ENCODE results near the gene PCNX2. TPM values are rescaled to one million over a fixed set of nuclear protein-coding genes. Genes with fewer than 3 reads are reported as not detected.

Gene PCNX2
- total RNA-seq, 4 donors from 2014 or later = 5.9 to 21.7 (median 10.3) TPM

DNA sequence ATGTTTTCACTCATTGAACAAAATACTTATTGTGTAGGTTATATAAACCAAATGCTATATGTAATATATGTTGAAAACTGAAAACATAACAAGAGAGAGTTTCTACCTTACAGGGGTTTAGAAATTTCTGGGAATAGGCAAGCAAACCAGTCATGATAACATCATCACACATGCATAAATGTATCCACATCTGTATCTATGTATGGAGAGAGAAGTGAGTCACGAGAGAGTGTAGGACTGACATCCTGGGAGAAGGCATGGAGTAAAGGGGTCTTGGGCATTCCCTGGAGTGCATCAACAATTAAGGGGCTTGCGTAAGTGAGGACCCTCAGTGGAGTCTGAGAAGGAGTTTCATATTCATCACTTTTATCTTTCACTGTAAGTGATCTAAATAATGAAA, 65.5 kb downstream of the PCNX2 start:
- Histone ChIP-seq H3K27me3 (no peaks in the 10 kb centered on the region), H3K27ac (no peak overlapping the region), H3K36me3 (peaks cover 0 to 3% of the 10 kb centered on the region in 2 donors), H3K4me3 (no peak overlapping the region), H3K9me3 (no peaks in the 10 kb centered on the region), H3K4me1 (no peaks in the 10 kb centered on the region)
- 96 to 100% methylated on average over 2 of the region's 2 CpGs for WGBS, 2 donors (ENCODE audit: low coverage in 1 of 2)
- TF ChIP-seq POLR2AphosphoS5 (IDR thresholded peaks at IDR 0.05) (no peak), POLR2A (IDR thresholded peaks at IDR 0.05) (no peak), EP300 (IDR thresholded peaks at IDR 0.05) (no peak)
- TF ChIP-seq, protein P1, sequence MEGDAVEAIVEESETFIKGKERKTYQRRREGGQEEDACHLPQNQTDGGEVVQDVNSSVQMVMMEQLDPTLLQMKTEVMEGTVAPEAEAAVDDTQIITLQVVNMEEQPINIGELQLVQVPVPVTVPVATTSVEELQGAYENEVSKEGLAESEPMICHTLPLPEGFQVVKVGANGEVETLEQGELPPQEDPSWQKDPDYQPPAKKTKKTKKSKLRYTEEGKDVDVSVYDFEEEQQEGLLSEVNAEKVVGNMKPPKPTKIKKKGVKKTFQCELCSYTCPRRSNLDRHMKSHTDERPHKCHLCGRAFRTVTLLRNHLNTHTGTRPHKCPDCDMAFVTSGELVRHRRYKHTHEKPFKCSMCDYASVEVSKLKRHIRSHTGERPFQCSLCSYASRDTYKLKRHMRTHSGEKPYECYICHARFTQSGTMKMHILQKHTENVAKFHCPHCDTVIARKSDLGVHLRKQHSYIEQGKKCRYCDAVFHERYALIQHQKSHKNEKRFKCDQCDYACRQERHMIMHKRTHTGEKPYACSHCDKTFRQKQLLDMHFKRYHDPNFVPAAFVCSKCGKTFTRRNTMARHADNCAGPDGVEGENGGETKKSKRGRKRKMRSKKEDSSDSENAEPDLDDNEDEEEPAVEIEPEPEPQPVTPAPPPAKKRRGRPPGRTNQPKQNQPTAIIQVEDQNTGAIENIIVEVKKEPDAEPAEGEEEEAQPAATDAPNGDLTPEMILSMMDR (IDR thresholded peaks at IDR 0.05) = no peak
- ATAC-seq = no peak

DNA sequence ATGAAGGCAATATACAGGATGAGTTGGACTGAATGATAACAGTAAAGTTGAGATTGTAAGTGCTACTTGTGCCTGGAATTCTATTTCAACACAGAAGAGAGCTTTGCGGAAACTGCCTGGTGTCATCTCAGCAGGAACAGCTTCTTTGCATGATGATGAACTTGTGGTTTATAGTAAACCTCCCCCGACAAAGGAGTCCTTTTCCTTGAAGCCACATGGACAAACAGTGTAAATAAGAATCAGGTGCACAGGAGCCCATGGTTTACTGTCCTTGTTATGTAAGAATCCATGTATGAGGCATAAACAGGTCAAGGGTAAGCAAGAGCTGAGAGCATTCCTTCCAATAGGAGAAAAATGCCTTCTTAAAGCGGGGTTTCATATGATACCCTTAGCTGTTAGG, 66.2 kb downstream of the PCNX2 start:
- TF ChIP-seq EP300 (IDR thresholded peaks at IDR 0.05) (no peak), POLR2AphosphoS5 (IDR thresholded peaks at IDR 0.05) (no peak), POLR2A (IDR thresholded peaks at IDR 0.05) (no peak)
- TF ChIP-seq, protein P1 (IDR thresholded peaks at IDR 0.05) = no peak

DNA sequence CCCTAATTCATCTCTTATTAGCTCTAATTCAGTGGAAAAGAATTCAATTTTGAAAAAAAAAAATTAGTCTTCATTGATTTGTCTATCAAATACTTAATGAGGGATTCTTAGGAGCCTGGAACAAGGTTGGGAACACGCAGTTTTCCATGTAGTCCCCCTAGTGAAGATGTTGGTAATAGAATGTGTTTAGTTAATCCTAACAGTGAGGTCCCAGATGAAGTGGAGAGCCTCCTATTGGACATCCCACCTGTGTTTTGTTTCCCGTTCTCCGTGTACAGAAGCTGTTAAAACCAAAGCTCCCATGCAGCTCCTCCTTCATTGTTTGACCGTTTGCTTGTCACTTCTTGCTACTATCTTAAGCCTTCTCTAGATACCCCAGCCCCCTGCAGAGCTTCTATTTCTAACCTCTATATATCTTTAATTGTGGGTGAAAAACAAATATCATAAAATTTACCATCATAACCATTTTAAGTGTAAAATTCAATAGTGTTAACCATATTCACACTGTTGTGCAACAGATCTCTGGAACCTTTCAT, 67.5 kb downstream of the PCNX2 start:
- H3K27ac ChIP-seq = no peak overlapping the region
- no peaks in the 10 kb centered on the region for H3K9me3 ChIP-seq
- no peaks in the 10 kb centered on the region for H3K36me3 ChIP-seq
- ATAC-seq = no peak
- no peak overlapping the region for H3K4me3 ChIP-seq
- TF ChIP-seq EP300 (IDR thresholded peaks at IDR 0.05) = no peak
- TF ChIP-seq, protein P1 (IDR thresholded peaks at IDR 0.05) = no peak
- TF ChIP-seq POLR2A (IDR thresholded peaks at IDR 0.05) = no peak
- WGBS, 2 donors (ENCODE audit: low coverage in 1 of 2) = 85 to 92% methylated on average over 4 of the region's 4 CpGs
- no peaks in the 10 kb centered on the region for H3K27me3 ChIP-seq
- H3K4me1 ChIP-seq = no peaks in the 10 kb centered on the region

More for the DNA sequence above, 66.2 kb downstream of the PCNX2 start:
- no peaks in the 10 kb centered on the region for H3K9me3 ChIP-seq
- no peaks in the 10 kb centered on the region for H3K27me3 ChIP-seq
- no peak for ATAC-seq
- H3K36me3 ChIP-seq = no peaks in the 10 kb centered on the region
- no peak overlapping the region for H3K27ac ChIP-seq
- WGBS, 2 donors (ENCODE audit: low coverage in 1 of 2) = 92 to 100% methylated on average over 3 of the region's 3 CpGs
- no peak overlapping the region for H3K4me3 ChIP-seq
- no peaks in the 10 kb centered on the region for H3K4me1 ChIP-seq

DNA sequence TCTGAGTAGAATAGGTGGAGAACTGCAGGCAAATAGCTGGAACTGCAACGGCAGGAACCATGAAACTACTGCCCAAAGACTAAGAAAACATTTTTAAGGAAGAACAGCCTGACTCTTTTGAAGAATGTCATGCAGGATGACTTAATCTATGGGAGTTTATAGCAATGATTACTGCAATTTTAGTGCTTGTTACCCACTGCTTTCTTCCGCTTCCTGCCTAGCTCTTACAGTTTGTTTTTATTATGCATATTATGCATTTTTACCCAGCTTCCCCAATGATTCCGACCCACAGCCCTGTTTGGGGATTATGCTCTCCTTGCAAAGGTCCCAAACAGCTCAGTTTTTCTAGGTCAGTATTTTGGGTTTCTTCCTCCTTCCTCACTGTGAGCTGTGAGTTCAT, 71.2 kb downstream of the PCNX2 start:
- 85 to 100% methylated on average over 3 of the region's 3 CpGs for WGBS, 2 donors (ENCODE audit: low coverage in 1 of 2)
- H3K4me3 ChIP-seq = no peak overlapping the region
- no peak for TF ChIP-seq POLR2AphosphoS5 (IDR thresholded peaks at IDR 0.05)
- TF ChIP-seq EP300 (IDR thresholded peaks at IDR 0.05) = no peak
- no peak for TF ChIP-seq POLR2A (IDR thresholded peaks at IDR 0.05)
- TF ChIP-seq, protein P1 (IDR thresholded peaks at IDR 0.05) = no peak
- no peaks in the 10 kb centered on the region for H3K27me3 ChIP-seq
- no peak for ATAC-seq
- peaks cover 0 to 21% of the 10 kb centered on the region in 2 donors for H3K36me3 ChIP-seq
- H3K9me3 ChIP-seq = no peaks in the 10 kb centered on the region
- H3K4me1 ChIP-seq = no peaks in the 10 kb centered on the region
- H3K27ac ChIP-seq = no peak overlapping the region

DNA sequence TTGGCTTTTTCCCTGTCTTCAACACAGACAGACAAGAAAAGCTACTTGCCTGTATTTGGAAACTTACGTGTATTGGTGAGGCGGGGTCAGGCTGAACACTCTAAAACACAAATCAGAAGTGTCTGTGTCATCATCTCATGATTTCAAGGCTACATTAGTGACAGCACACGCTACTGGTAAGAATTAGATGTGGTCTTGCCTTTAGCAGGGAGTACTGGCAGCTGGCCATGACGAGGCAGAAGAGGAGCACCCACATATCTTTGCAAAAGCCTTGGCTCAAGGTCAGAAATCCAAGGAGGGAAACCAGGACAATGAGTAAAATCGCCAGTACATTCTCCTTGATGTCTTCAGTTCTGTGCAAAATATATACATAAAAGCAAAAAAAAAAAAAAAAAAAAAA, 77.7 kb downstream of the PCNX2 start:
- H3K4me1 ChIP-seq = no peaks in the 10 kb centered on the region
- no peaks in the 10 kb centered on the region for H3K27me3 ChIP-seq
- no peak overlapping the region for H3K27ac ChIP-seq
- WGBS, 2 donors (ENCODE audit: low coverage in 1 of 2) = 75 to 92% methylated on average over 2 to 4 of the region's 5 CpGs
- no peaks in the 10 kb centered on the region for H3K9me3 ChIP-seq
- peaks cover 0 to 21% of the 10 kb centered on the region in 2 donors for H3K36me3 ChIP-seq
- no peak for TF ChIP-seq EP300 (IDR thresholded peaks at IDR 0.05)
- no peak for TF ChIP-seq POLR2A (IDR thresholded peaks at IDR 0.05)
- no peak for TF ChIP-seq POLR2AphosphoS5 (IDR thresholded peaks at IDR 0.05)
- TF ChIP-seq, protein P1 (IDR thresholded peaks at IDR 0.05) = no peak
- ATAC-seq = no peak
- no peak overlapping the region for H3K4me3 ChIP-seq
